Chondrocyte (in vitro differentiated cells): ENCODE results near the gene SLC7A1. TPM values are rescaled to one million over a fixed set of nuclear protein-coding genes. Genes with fewer than 3 reads are reported as not detected.

Experiments used
- DNase-seq: peaks from one replicate; pipeline ENCODE4 v3.0.0; 2021; ENCODE audit warnings: mixed read lengths, low spot score
- H3K27ac Mint-ChIP-seq: one replicate; pipeline ENCODE4 v1.8.0; 2021; ENCODE audit warnings: mild to moderate bottlenecking, moderate library complexity, mixed read lengths; ENCODE audit not compliant: unreplicated experiment
- H3K27me3 Mint-ChIP-seq: 2 replicates; pipeline ENCODE4 v1.8.0; 2021; ENCODE audit warnings: low read depth, mixed read lengths
- H3K36me3 Mint-ChIP-seq: 2 replicates; pipeline ENCODE4 v1.8.0; 2021; ENCODE audit warnings: low read depth, mixed read lengths
- H3K4me1 Mint-ChIP-seq: 2 replicates; pipeline ENCODE4 v1.8.0; 2021; ENCODE audit warnings: low read depth, mild to moderate bottlenecking, mixed read lengths
- H3K4me3 Mint-ChIP-seq: one replicate; pipeline ENCODE4 v1.8.0; 2021; ENCODE audit warnings: mild to moderate bottlenecking, moderate library complexity, mixed read lengths; ENCODE audit not compliant: unreplicated experiment
- H3K9me3 Mint-ChIP-seq: 2 replicates; pipeline ENCODE4 v1.8.0; 2021; ENCODE audit warnings: low read depth, mixed read lengths
- total RNA-seq: library from RNA; stranded (reverse); gene quantifications from 3 replicates; pipeline ENCODE4 v1.2.1, GENCODE V29; 2021
- TF ChIP-seq, protein P1 (sequence below): fragments of 200-600 bp; sonication (generic); IDR thresholded peaks from 2 replicates; pipeline ENCODE4 v1.5.0; 2021; ENCODE audit warnings: antibody characterized with exemption, mild to moderate bottlenecking, moderate library complexity

Gene SLC7A1
- total RNA-seq, 1 donor from 2014 or later = 111 TPM

DNA sequence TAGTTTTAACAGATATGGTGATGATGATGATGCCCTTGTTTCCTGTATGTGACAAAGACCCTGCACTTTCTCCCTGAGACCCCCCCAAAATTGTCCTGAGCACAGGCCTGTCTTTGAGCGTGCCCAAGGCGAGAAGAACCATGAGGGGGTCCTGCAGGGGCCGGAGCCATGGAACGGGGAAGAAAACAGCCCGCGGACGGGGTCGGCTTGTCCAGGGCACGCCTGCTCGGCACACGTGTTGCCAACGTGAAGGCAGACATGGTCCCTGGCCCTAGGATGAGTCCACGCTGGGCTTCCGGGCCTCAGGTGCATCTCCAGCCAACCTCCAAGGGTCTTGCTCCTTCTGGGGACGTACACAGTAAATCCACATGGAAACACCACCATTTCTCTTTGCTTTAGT lies 90.8 kb downstream of the SLC7A1 start:
- no peaks in the 10 kb centered on the region for H3K36me3 Mint-ChIP-seq
- TF ChIP-seq, protein P1, sequence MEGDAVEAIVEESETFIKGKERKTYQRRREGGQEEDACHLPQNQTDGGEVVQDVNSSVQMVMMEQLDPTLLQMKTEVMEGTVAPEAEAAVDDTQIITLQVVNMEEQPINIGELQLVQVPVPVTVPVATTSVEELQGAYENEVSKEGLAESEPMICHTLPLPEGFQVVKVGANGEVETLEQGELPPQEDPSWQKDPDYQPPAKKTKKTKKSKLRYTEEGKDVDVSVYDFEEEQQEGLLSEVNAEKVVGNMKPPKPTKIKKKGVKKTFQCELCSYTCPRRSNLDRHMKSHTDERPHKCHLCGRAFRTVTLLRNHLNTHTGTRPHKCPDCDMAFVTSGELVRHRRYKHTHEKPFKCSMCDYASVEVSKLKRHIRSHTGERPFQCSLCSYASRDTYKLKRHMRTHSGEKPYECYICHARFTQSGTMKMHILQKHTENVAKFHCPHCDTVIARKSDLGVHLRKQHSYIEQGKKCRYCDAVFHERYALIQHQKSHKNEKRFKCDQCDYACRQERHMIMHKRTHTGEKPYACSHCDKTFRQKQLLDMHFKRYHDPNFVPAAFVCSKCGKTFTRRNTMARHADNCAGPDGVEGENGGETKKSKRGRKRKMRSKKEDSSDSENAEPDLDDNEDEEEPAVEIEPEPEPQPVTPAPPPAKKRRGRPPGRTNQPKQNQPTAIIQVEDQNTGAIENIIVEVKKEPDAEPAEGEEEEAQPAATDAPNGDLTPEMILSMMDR = no peak
- peaks cover 21% of the 10 kb centered on the region for H3K4me1 Mint-ChIP-seq
- no peak overlapping the region for H3K27ac Mint-ChIP-seq
- H3K4me3 Mint-ChIP-seq = no peak overlapping the region
- H3K9me3 Mint-ChIP-seq = no peaks in the 10 kb centered on the region
- peaks cover 5% of the 10 kb centered on the region for H3K27me3 Mint-ChIP-seq
- DNase-seq = no peak

DNA sequence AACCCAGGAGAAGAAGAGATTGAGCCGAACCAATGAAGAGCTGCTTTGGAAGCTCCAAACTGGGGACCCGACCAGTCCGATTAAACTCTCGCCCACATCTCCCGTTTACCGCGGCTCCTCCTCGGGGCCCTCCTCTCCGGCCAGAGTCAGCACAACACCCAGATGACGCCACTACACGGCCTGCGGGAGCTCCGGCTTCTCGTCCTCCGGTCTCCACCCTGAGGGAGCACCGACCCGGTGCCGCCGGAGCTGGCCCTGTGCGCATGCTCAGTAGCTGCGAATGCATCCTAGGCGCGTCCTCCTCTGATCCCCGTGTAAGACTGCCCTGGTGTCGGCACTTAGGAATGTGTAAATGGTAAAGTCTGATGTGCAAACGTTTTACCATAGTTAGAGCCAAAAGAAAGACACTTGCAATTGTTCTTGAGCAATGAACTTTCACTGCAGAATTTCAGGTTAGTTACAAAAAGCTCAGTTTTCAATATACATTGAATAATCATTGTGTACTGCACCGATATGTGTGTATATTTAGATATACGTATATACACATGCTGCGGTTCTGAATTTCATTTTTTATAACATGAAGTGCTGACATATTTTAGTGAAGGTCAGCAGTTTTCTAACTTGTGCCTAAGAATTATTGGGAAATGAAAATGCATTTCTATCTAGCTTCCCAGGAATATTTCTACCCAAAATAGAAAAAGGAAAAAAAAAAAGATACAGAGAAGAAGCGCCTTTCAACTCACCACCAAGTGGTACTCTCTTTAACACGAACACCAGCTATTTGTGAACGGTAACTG lies 92.2 kb downstream of the SLC7A1 start:
- Mint-ChIP-seq H3K36me3 (no peaks in the 10 kb centered on the region), H3K4me1 (peaks cover 12% of the 10 kb centered on the region), H3K4me3 (peak overlapping the region; percentile 50), H3K27me3 (peaks cover 5% of the 10 kb centered on the region), H3K9me3 (no peaks in the 10 kb centered on the region), H3K27ac (no peak overlapping the region)
- TF ChIP-seq, protein P1 = no peak
- DNase-seq = peak; percentile 83

DNA sequence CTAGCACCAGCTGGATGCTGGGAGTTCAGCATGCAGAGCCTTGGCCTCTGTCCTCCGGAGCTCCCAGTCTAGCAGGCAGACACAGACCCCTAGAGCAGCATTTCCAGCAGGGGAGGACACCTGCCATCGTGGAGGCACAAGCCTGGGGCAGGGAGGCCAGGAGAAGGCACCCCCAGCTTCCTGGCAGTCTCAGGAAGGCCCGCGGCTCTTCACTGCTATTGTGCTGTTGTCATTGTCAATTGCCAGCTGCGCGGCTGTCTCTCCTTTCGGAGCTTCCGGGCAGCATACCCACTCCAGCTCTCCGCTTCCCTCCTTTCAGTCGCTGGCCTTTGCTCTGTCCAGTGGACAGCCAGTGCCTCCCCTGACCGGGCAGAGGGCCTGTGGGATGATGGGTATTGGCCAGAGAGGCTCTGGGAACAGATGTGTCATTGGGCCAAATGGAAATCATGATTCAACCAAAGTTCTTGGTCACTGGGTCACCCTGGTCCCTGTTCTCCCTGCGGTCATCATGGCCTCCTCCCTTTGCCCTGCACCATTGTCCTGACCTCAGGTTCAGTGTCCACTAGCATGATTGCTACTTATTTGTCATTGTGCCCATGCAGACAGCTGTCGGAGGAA lies 93.0 kb downstream of the SLC7A1 start:
- no peak for DNase-seq
- no peak overlapping the region for H3K27ac Mint-ChIP-seq
- no peaks in the 10 kb centered on the region for H3K36me3 Mint-ChIP-seq
- H3K4me3 Mint-ChIP-seq = peak overlapping the region; percentile 50
- TF ChIP-seq, protein P1 = no peak
- no peaks in the 10 kb centered on the region for H3K9me3 Mint-ChIP-seq
- H3K4me1 Mint-ChIP-seq = peaks cover 17% of the 10 kb centered on the region
- H3K27me3 Mint-ChIP-seq = peaks cover 5% of the 10 kb centered on the region

DNA sequence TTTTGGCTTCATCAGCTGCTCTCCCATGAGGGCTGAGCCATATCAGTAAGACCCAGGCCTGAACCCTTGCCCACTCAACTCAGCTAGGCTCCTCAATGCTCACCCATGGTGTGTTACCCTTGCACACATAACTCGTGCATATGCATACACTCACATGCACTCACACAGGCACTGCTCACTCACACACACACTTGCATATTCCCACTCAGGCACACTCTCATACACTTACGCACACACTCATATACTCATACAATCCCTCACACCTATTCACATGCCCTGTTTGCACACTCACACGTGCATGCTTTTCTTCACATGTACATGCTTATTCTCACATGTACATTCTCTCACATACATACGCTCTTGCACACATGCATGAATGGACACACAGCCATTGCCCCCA lies 93.8 kb downstream of the SLC7A1 start:
- TF ChIP-seq, protein P1 = no peak
- no peaks in the 10 kb centered on the region for H3K9me3 Mint-ChIP-seq
- H3K4me3 Mint-ChIP-seq = no peak overlapping the region
- no peaks in the 10 kb centered on the region for H3K36me3 Mint-ChIP-seq
- peak; percentile 4 for DNase-seq
- no peak overlapping the region for H3K27ac Mint-ChIP-seq
- H3K27me3 Mint-ChIP-seq = peaks cover 5% of the 10 kb centered on the region
- peaks cover 26% of the 10 kb centered on the region for H3K4me1 Mint-ChIP-seq

DNA sequence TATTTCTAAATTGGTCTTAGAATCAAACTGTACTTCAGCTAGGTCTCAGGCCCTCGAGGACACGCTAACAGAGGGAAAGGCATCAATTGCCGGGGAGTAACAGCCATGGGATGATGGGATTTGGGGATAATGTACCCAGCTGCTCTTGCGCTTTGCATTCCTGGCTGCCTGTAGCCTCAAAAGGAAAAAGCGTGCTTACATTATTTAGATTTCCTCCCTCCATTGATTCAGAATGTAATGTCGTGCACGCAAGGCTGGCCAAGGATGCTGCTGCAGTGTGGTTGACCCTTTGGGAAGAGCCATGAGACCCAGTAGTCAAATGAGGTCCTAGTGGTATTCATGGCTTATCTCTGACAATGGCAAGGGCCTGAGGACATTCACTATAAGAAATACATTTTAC lies 95.1 kb downstream of the SLC7A1 start:
- no peak for DNase-seq
- no peak overlapping the region for H3K4me3 Mint-ChIP-seq
- TF ChIP-seq, protein P1 = no peak

More for the DNA sequence above, 95.1 kb downstream of the SLC7A1 start:
- H3K36me3 Mint-ChIP-seq = no peaks in the 10 kb centered on the region
- peaks cover 34% of the 10 kb centered on the region for H3K4me1 Mint-ChIP-seq
- H3K27me3 Mint-ChIP-seq = peaks cover 5% of the 10 kb centered on the region
- no peak overlapping the region for H3K27ac Mint-ChIP-seq
- no peaks in the 10 kb centered on the region for H3K9me3 Mint-ChIP-seq
